ENCODE results near the gene MED25. TPM values are rescaled to one million over a fixed set of nuclear protein-coding genes. Genes with fewer than 3 reads are reported as not detected.

The MED25 gene
- total and polyA plus RNA-seq, 9 donors, result 30.3 to 89.9 (median 67.4) TPM

- Histone ChIP-seq H3K36me3 (no peaks in the 10 kb centered on the region), H3K27ac (peak overlapping the region in 1 of 2 donors; percentile 65), H3K4me3 (no peak overlapping the region), H3K27me3 (no peaks in the 10 kb centered on the region), H3K4me1 (ENCODE audit: insufficient read depth) (peaks cover 19% of the 10 kb centered on the region), H3K9me3 (no peaks in the 10 kb centered on the region)
- WGBS, 3 donors, result 87% methylated on average over 24 of the region's 24 CpGs
- TF ChIP-seq EP300 (IDR thresholded peaks at IDR 0.05) (no peak), CTCF (IDR thresholded peaks at IDR 0.05) (no peak), POLR2A (IDR thresholded peaks at IDR 0.05) (no peak)
- DNase-seq, result peak in 2 of 5 donors; percentile 37 to 44
- intact Hi-C loops (cut with DNase I), result loop anchor here in 1 of 4 donors (5.0 kb wide), 1 partner anchor 56 kb away; no protein-coding TSS in a partner anchor
Measured at GRCh38 chr19:49863254-49863934, 45.3 kb downstream of the MED25 start.

GRCh38 chr19:49863935-49864320 lies 45.8 kb downstream of the MED25 start:
- DNase-seq, result peak in 3 of 5 donors; percentile 34 to 58 (median 42)
- 61 to 79% (median 66%) methylated on average over 16 to 17 of the region's 17 CpGs for WGBS, 3 donors
- Histone ChIP-seq H3K9me3 (no peaks in the 10 kb centered on the region), H3K4me1 (ENCODE audit: insufficient read depth) (peaks cover 22% of the 10 kb centered on the region), H3K4me3 (no peak overlapping the region), H3K27ac (no peak overlapping the region), H3K36me3 (no peaks in the 10 kb centered on the region), H3K27me3 (no peaks in the 10 kb centered on the region)
- TF ChIP-seq EP300 (IDR thresholded peaks at IDR 0.05) (no peak), POLR2A (IDR thresholded peaks at IDR 0.05) (no peak), CTCF (IDR thresholded peaks at IDR 0.05) (no peak)
- intact Hi-C loops (cut with DNase I), result loop anchor here in 1 of 4 donors (5.0 kb wide), 1 partner anchor 57 kb away; no protein-coding TSS in a partner anchor

GRCh38 chr19:49864890-49865289 lies 46.8 kb downstream of the MED25 start:
- no peaks in the 10 kb centered on the region for H3K9me3 ChIP-seq
- H3K4me3 ChIP-seq, result no peak overlapping the region
- H3K27ac ChIP-seq, result peak overlapping the region in 1 of 2 donors; percentile 80
- H3K27me3 ChIP-seq, result no peaks in the 10 kb centered on the region
- intact Hi-C loops (cut with DNase I), result loop anchor here in 1 of 4 donors (5.0 kb wide), 1 partner anchor 58 kb away; no protein-coding TSS in a partner anchor
- no peak for DNase-seq
- H3K4me1 ChIP-seq (ENCODE audit: insufficient read depth), result peaks cover 24% of the 10 kb centered on the region
- WGBS, 3 donors, result 61 to 70% (median 70%) methylated on average over 13 of the region's 13 CpGs
- no peaks in the 10 kb centered on the region for H3K36me3 ChIP-seq
- TF ChIP-seq CTCF (IDR thresholded peaks at IDR 0.05) (no peak), POLR2A (IDR thresholded peaks at IDR 0.05) (no peak), EP300 (IDR thresholded peaks at IDR 0.05) (no peak)

- peak within 1 kb of the TSS; percentile 55 to 80 for H3K27ac ChIP-seq
- peaks cover 26% of the 10 kb centered on the region for H3K4me1 ChIP-seq (ENCODE audit: insufficient read depth)
- no peaks in the 10 kb centered on the region for H3K9me3 ChIP-seq
- H3K4me3 ChIP-seq, result peak within 1 kb of the TSS; percentile 59
- peak; percentile 91 to 94 (median 92) for DNase-seq
- TF ChIP-seq CTCF (IDR thresholded peaks at IDR 0.05) (peak in 1 of 3 donors; percentile 17), POLR2A (IDR thresholded peaks at IDR 0.05) (peak; percentile 64), EP300 (IDR thresholded peaks at IDR 0.05) (no peak)
- intact Hi-C loops (cut with DNase I), result no loop called here
- WGBS, 3 donors, result 0 to 1% (median 0%) methylated on average over 27 to 65 of the region's 65 CpGs
- H3K27me3 ChIP-seq, result no peaks in the 10 kb centered on the region
- H3K36me3 ChIP-seq, result no peaks in the 10 kb centered on the region
Measured at GRCh38 chr19:49866933-49867782, 49.1 kb downstream of the MED25 start, which contains the start of gene PNKP. Gene PNKP, minus strand, starts transcription at chr19:49867576. Its CDS starts 372 bp downstream, at chr19:49867204.
